NCI-H2029 (cell line): ENCODE measurements around the gene OSBPL9.
"Not testable (repeated sequence)": the region's sequence is repeated elsewhere in the genome, so short reads cannot be mapped to it uniquely, and the experiment has no call there.

Experiments
- DNase-seq: peaks from one replicate; lab custom pipeline; 2025; lab: John Stamatoyannopoulos, UW

OSBPL9 gene

DNA sequence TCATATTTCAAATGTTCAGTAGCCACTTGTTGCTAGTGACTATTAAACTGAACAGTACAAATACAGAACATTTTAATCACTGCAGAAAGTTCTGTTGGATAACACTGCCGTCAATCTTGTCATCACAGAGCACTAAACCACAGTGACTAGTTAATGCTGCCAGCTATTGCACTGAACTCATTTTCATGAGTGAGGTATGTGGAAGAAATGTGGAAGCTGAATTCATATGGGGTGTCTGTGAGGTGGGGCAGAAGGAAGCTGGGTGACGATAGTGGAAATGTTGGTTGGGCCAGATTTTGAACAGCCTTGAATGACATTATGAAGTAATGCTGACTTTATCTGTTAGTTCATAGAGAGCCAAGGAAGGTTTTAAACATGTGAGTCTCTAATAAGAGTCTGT lies 49.6 kb downstream of the OSBPL9 start:
- DNase-seq, result no peak

DNA sequence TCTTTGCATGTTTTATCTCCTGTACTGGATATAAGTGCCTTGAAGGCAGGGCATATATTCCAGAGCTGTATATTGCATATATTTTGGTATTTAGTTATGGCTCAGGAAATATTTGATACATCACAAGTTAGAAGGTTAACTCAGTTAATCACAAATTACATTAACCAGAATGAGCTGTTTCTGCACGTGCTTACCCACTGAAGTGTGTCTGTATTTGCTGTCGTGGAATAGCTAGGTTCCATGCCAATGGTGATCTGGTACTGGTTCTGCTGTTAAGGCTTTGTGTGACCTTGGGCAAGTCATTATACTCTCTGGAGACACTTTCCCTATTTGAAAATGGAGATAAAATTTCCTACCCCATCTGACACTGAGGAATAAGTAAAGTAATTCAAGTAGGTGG lies 50.7 kb downstream of the OSBPL9 start:
- DNase-seq, result no peak

DNA sequence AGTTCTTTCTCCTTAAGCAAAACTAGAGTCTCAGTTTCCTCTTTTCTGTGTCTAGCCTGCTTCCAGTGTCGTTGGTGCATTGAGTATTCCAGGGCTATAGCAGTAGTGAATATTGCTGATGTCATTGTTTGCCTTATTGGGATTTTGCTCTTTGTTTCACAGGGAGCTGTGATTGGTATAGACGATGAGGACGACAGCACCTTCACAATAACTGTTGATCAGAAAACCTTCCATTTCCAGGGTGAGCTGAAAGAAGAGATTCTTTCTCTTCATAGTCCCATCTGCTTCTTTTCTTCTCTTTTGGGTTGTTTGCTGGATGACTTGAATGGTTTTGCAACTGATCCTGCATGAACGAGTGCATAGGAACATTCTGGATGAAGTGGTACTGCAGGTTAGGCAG lies 52.4 kb downstream of the OSBPL9 start:
- no peak for DNase-seq

DNA sequence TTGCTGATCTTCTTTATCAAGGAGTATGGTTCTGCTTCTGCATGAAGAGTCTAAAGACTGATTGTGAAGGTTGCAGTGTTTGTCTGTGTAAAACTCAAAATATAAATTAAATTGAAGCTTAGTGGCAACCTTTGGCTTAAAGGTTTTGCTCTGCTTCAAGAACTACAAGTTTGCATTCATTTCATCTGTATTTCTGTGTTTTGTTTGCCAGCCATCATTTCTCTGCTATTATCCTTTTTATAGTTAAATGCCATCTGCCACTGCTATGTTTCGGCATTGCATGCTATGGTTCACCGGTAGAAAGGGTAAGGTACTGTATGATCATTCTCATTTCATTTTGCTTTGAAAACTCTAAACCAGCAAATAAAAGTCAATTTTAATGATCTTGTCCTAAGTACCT lies 52.9 kb downstream of the OSBPL9 start:
- no peak for DNase-seq

DNA sequence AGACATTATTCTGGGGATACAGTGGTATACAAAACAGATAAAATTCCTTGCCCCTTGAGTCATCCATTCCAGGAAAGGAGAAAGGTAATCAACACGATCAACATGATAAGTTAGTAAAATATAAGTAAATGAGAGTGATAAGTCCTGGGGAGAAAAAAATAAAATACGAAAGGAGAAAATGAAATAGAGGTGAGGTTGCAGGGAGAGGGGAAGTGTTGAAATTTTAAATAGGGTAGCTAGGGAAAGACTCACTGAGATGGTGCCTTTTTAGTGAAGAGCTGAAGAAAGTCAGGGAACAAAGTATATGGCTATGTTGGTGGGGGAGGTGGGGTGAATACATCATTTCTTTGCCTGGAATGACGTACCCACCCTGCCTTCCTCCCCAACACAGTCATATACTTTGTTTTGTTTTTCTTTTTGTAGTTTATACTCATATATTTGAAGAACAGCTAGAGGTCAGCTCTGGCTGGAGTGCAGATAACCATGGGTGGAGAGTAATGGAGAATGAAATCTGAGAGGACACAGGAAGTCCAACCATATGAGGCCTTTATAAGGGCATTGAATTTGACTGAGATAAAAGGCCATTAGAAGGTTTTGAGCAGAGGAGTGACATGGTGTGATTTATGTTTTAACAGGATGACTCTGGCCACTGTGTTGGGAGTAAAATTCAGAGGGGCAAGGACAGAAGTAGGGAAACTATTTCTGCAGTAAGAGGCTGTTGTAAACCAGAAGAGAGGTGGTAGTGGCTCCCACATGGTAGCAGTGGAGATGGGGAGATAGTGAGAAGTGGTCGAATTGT lies 54.8 kb downstream of the OSBPL9 start:
- no peak for DNase-seq

DNA sequence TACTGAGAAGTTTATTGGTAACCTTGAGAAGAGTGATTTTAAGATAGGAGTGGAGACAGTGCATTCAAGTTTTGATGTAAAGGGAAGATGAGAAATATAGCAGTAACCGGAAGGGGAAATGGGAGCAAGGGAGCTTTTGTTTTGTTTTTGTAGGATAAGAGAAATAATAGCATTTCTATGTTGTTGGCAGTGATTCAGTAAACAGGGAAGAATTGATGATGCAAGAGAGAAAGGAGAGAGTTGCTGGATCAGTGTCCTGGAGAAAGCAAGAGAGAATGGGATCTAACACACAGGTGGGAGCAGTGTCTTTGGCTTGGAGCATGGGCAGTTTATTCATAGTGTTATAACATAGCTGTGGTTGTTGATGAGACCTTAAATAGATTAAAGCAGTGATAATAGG lies 56.4 kb downstream of the OSBPL9 start:
- DNase-seq, result no peak

DNA sequence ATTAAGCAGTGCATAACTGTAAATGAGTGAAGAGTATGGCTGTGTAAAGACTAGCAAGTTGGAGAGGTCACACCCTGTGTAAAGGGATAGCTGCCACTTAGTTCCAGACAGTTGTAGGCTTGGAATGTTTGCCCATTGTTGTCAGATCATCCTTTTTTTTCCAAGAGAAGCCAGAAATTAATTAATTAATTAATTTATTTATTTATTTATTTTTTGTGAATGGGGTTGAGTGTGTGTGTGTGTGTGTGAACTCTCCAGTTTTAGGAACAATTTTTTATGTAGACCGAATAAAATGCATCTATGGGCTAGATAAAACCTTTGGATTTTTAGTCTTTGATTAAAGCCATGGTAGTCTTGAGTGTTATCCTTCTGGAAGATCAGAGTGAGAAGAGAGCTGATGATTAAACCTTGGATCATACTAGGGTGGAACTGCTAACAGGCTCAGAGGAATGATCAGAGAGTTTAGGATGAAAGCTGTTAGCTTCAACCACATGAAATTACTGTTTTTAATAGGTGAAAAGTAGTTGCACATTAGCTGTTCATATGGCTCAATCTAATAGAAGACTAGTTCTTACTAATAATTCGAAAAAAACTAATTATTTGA lies 58.4 kb downstream of the OSBPL9 start:
- no peak for DNase-seq

DNA sequence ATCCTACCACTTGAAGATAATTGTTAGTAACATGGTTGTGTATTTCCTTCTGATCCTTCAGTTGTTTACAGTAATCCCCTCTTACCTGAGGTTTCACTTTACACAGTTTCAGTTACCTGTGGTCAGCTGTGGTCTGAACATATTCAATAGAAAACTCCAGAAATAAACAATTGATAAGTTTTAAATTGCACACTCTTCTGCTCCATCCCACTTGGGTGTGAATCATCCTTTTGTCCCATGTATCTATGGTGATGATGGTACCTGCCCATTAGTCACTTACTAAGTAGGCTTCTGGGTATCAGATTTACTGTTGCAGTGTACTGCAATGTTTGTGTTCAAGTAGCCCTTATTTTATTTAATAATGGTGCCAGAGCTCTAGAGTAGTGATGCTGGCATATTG lies 62.5 kb downstream of the OSBPL9 start:
- DNase-seq, result peak; percentile 44

DNA sequence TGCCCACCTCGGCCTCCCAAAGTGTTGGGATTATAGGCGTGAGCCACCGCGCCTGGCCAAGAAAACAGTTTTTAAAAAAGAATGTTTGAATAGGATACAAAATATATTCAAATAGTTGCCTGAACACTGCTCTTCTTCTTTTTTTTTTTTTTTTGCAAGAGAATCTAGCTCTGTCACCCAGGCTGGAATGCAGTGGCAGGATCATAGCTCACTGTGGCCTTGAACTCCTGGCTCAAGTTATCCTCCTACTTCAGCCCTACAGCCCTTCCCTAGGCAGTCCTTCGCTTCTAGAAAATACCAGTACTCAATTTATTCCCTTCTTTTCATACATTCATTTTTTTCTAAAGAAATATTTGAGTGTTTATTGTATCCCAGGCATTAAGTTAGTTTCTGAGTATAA lies 67.9 kb downstream of the OSBPL9 start:
- DNase-seq, result no peak

DNA sequence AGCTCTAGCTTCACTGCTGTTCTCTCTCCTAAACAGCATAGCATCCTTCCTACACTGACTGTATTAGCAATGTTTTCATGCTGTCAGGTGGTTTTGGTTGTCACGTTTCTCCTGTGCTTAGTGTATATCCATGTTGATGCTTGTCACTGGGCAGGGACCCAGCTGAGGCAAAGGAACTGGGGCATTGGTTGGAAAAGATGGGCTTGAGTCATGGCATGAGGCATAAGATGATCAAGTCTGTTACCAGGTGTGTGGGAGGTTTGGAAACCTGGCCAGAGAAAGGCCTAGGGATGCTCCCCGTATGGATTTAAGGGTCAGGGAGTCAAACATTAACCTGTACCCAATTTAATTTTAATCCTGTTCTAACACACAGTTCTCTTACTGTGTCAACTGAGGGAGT lies 69.6 kb downstream of the OSBPL9 start:
- no peak for DNase-seq

DNA sequence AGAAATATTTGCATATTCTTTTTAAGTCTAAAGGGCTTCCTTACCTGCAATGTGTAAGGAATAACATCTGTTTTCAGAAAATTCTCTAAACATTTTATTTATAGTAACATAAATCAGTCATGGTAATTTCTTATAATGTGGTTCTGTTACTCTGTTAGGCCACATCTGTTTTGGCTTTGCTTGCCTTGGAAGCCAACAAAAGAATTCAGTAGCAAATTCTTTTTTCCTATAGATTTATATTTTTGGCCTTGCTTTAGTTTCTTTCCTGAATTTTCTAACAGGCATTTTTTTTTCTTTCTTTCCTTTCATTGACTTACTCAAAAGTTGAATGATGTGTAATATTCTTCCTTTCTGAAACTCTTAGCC lies 72.2 kb downstream of the OSBPL9 start:
- no peak for DNase-seq

DNA sequence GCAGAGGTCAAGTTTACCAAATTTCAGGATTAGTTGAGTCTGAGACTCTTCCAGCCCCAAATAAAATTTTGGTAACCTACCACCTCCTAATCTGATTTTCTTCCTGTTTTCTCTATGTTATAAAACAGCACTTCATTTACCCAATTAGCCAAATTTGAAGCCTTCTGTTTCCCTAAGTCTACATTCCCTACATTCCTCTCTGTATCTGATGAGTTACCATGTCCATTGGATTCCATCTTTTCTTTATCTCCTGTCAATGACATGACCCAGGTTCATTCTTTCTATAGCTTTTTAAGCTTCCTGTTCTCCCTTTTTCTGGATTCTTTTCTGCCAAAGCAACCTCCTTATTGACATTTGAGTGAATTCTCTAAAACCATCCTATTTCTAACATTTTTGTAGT lies 72.8 kb downstream of the OSBPL9 start:
- no peak for DNase-seq

DNA sequence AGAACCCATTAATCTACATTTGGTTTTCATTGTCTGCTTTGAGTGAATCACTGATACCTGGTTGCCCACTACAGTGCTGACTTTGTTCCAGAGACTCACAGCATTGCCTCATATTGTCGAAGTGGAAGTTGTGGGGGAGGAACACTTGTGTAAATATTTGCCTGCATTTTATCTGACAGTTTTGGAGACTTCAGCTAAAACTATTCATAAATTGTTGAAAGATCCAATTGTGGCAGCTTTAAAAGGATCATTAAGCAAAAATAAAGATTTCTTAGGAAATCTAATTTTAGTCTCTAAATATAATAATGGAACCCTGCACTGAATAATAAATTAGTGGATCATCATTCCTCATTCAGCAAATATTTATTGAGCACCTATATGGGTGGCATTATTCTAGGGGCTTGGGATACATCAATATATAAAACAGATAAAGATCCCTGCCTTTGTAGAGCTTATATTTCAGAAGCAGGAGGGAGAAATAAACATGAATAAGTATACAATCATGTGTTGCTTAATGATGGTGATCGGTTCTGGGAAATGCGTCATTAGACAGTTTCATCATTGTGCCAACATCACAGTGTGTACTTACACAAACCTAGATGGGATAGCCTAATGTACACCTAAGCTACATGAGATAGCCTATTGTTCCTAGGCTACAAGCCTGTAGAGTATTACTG lies 73.5 kb downstream of the OSBPL9 start:
- peak; percentile 91 for DNase-seq

DNA sequence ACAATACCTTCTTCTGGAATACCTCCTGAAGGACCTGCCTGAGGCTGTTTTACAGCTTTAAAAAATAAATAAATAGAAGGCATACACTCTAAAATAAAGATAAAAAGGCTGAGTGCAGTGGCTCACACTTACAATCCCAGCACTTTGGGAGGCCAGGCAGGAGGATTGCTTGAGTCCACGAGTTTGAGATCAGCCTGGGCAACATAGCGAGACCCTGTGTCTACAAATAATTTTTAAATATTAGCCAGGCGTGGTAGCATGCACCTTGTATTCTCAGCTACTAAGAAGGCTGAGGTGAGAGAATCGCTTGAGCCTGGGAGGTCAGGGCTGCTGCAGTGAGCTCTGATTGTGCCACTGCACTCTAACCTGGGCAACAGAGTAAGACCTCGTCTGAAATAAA lies 75.0 kb downstream of the OSBPL9 start:
- no peak for DNase-seq

DNA sequence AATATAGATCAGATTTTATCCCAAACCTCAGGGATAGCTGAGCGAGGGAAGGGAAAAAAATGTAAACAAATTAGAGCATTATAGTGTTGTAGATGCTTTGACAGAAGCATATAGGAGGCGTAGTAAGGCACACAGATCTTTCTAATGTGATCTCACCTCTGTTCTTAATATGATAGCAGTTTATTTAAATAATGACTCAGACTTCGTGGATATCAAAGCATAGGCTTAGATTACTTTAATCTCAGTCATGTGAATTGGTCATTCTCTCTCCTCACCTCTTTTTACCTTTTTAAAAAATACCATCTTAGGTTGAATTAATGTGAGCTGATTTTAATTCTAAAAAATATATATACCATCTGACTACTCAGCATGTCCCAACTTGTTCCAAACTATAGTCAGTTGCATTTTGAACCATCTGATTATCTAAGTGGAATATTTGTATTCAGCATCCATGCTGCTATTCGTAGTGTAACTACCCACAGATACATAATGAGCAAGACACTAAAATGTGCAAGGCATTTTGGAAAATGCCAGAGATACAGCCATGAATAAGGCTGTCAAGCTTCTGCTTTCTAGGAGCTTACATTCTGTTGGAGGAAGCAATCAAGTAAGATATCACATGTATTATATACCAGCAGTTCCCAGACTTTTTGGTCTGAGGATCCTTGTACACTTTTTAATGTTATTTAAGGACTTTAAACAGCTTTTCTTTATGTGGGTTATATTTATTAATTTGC lies 76.7 kb downstream of the OSBPL9 start:
- DNase-seq, result no peak

DNA sequence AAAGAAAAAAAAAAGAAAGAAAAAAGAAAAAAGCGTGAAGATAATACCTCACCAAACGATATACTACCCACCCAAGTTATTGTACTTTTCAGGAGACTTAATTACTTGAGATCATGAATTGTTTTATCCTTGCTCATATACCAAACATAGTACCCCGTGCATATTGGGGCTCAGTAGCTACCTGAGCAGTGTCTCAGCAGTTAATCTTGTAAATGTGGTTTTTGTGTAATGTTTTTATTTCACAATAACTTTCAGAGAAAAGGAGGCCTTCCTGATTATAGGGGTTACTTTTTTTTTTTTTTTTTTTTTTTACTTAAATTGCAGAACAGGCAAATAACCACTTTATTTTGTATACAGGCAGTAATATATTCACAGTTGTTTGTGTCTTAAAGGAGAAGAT lies 80.3 kb downstream of the OSBPL9 start:
- DNase-seq, result no peak

DNA sequence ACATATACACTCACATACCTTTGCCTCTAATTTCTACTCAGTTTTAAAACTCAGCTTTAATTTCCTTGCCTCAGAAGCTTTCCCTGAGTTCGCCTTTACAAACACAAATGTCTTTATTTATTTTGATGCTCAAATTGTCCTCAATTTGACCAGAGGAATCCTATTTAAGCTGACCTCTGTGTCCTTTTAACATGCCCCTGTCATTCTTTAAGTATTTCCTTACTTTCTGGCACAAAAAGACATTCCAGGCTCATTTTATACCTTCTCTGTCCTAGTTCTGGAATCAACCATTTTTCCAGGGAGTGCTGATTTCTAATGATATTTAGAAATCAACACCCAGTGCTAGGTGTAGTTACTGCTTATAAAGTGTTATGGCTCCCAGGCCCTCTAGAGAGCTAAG lies 82.5 kb downstream of the OSBPL9 start:
- DNase-seq, result no peak

DNA sequence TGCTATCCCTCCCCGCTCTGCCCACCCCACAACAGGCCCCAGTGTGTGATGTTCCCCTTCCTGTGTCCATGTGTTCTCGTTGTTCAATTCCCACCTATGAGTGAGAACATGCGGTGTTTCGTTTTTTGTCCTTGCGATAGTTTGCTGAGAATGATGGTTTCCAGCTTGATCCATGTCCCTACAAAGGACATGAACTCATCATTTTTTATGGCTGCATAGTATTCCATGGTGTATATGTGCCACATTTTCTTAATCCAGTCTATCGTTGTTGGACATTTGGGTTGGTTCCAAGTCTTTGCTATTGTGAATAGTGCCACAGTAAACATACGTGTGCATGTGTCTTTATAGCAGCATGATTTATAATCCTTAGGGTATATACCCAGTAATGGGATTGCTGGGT lies 84.9 kb downstream of the OSBPL9 start:
- DNase-seq, result not testable (repeated sequence)

DNA sequence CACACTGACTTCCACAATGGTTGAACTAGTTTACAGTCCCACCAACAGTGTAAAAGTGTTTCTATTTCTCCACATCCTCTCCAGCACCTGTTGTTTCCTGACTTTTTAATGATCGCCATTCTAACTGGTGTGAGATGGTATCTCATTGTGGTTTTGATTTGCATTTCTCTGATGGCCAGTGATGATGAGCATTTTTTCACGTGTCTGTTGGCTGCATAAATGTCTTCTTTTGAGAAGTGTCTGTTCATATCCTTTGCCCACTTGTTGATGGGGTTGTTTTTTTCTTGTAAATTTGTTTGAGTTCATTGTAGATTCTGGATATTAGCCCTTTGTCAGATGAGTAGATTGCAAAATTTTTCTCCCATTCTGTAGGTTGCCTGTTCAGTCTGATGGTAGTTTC lies 85.3 kb downstream of the OSBPL9 start:
- DNase-seq, result not testable (repeated sequence)

DNA sequence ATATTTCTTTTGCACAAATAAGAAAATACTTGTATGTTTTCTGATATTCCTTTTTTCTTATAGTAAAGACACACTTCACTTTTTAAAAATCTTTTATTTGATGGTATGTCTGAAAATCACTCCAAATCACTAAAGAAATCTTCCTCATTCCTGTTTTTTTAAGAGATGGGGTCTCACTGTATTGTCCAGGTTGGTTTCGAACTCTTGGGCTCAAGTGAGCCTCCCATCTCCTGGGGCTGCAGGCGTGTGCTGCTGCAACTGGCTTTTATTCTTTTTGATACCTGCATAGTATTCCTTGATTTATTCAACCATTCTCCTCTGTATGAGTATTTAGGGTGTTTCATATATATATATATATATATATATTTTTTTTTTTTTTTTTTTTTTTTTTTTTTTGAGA lies 88.1 kb downstream of the OSBPL9 start:
- DNase-seq, result no peak

DNA sequence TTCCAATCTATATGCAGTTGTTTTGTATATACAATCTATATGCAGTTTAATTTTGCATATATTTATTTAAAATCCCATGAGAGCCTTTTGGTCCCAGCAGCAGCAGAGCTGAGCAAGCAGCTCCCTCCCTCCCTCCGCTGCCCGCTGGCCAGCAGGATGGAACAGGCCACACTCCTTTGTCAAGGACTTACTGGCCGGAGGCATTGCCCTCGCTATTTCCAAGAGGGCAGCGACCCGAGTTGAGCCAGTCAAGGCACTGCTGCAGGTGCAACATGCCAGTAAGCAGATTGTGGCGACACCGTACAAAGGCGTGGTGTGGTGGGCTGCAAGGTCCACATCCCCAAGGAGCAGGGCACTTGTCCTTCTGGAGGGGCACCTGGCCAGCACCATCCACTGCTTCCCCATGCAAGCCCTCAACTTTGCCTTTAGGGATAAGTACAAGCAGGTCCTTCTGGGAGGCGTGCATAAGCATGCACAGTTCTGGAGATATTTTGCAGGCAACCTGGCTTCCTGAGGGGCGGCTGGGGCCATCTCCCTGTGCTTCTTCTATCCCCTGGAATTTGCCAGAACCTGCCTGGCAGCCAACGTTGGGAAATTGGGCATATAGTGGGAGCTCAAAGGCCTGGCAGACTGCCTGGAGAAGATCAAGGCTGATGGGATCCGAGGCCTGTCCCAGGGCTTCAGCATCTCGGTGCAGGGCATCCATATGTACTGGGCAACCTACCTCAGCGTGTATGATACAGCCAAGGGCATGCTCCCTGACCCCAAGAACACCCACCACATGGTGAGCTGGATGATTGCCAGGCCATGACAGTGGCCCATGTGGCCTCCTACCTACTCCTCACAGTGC lies 92.2 kb downstream of the OSBPL9 start:
- DNase-seq, result no peak

DNA sequence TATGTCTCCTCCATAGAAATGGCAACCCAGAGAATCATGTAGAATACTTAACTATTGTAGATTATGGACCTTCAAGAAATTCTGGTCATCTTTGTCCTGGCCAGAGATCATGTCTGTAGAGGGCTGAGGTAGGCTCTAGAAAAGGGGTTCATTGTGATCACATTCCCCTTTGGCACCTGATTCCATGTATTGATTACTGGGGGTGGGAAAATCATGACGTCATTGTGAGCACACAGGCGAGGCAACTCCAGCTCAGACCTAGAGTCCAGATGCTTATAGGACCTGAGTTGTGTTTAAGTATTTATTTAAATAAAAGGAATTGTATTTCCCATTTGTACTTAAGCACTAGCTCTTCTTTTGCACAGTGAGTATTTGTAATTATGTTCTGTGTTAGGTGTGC lies 93.1 kb downstream of the OSBPL9 start:
- no peak for DNase-seq
